NOMO-1 treated with DMSO at 0.1 percent for 48 hours (cell line): ENCODE measurements around the gene RPL28.
A peak's percentile ranks its signal among the peaks of the same experiment; 100 is the strongest.

Source experiments
- DNase-seq: peaks from one replicate; lab custom pipeline; 2025; ENCODE audit not compliant: unreplicated experiment; lab: John Stamatoyannopoulos, UW

The RPL28 gene

DNA sequence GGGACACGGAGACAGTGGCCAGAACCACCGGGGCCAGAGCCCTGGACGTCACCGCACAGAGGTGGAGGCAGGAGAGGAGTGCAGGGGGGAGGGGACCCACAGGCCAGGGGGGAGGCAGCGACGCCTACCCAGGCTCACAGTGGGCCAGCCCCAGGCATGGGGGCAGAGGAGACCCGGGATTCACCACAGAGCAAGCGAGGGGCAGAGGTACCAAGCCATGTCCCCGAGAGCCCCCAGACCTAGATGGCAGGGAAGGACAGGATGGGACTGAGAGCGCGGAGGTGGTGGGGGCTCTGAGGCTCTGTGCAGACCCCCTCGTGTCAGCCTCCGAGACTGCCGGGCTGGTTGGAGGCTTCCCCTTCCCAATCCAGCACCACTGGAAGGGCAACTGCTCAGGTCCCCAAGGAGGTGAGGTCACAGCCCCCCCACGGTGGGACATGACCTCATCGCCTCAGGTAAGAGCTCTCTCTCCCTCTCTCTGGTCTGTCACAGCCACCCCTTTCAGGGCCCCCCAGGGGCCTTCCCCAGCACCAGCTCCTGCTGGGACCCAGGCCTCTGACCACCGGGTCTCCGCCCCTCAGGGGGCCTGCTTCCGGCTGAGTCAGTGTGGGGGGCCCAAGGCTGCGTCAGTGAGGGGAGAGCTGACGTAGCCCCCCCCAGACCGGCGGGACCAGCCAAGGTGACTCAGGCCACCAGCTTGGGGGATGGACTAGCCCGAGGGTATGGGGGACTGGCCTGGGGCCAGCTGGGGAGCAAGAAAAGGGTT lies 13.2 kb upstream of the RPL28 start:
- DNase-seq: no peak

DNA sequence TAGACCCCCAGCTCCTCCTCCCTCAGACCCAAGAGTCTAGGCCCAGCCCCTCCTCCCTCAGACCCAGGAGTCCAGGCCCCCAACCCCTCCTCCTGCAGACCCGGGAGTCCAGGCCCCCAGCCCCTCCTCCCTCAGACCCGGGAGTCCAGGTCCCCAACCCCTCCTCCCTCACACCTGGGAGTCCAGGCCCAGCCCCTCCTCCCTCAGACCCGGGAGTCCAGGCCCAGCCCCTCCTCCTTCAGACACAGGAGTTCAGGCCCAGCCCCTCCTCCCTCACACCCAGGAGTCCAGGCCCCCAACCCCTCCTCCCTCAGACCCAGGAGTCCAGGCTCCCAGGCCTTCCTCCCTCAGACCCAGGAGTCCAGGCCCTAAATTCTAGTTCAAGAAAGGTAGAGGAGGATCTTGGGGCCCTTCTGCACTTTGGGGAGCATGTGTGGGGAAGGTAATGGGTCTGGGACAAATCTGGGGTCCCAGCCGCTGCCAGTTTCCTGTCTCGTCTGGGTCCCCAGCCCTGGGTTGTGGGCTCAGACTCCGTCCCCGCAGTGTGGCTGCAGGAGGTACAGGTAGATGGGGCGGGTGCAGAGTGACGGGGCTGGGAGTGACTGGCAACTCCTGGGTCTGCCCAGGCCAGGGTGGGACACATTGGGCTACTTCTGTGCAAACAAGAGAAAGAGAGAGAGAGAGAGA lies 12.3 kb upstream of the RPL28 start:
- no peak for DNase-seq

DNA sequence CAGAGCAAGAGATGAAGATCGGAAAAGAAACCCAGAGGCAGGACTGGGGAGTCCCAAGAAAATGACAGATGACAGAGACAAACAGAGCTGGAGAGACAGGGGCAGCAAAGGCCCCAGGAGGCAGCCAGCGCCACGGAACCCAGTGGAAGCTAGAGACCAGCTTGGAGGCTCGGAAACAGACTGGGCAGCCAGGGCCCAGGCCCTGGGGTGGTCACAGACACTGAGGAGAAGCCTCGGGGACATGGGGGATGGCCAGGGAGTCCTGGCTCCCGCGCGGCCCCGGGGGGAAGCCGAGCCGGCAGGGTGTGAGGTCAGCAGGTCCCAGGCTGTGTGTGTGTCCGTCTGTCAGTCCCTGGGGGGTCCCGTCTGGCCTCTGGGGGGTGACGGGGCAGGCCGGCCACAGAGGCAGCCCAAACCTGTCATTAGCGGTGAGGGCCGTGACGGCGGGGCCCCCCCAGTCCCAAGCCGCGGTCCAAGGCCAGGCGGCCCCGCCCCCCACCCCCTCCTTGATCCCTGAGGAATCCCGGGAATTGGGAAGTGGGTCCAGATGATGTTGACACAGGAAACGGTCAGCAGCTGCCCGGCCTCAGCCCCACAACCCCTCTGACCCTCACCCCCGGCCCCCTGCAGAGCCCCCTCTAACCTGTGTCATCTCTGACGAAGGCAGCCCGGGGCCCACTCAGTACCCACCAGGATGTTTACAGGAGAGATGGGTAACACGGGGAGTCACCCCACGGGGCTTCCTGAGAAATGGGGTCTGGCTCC lies 11.6 kb upstream of the RPL28 start:
- no peak for DNase-seq

DNA sequence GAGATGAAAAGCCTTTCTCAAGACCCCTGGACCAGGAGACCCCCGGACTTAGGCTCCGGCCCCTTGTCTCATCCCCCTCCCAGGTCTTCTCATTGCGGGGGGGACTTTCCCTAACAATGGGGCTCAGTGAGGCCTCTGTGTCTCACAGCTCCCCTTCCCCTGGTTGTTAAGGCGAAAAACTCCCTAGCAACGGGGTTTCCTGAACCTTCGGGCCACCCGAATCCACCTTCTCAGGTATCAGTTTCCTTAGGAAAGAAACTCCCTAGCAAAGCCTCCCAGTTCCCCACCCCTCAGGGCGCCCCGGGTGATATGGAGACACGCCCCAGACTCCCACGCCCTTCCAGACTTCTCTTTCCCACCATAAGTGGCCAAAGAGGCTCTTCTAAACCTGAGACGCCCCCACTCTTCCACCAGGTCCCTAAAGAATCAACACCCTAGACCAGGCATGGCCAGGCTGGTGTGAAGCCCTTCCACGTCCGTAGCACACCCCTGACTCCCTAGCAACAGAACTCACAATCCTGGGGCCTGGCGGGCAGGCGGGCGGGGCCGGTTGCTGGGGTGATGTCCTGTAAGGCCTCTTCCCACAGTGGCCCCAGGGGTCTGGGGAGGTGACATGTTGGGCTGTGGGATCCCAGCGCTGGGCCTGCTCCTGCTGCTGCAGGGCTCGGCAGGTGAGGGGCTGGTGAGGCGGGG lies 9.3 kb upstream of the RPL28 start, which contains the start of gene TMEM190:
TSS of gene TMEM190 (plus strand) at position 586 of the 693 bp plus-strand sequence. CDS start at position 614, 28 bp downstream.
- DNase-seq: no peak

DNA sequence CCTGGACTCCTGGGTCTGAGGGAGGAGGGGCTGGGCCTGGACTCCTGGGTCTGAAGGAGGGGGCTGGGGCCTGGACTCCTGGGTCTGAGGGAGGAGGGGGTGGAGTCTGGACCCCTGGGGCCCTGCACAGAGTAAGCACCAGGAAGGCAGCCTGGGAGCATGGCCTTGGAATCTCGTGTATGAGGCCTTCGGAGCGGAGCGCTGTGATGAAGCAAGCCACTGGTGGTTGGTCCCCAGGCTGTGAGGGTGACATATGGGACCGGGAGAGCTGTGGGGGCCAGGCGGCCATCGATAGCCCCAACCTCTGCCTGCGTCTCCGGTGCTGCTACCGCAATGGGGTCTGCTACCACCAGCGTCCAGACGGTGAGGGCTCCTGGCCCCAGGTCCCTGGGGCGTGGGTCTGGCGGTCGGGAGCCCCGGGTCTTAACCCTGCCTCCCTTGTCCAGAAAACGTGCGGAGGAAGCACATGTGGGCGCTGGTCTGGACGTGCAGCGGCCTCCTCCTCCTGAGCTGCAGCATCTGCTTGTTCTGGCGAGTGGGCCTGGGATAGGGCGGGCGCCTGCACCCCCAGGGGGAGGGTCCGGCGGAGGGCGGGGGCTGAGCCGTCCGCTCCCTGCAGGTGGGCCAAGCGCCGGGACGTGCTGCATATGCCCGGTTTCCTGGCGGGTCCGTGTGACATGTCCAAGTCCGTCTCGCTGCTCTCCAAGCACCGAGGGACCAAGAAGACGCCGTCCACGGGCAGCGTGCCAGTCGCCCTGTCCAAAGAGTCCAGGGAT lies 8.2 kb upstream of the RPL28 start:
- DNase-seq: no peak

DNA sequence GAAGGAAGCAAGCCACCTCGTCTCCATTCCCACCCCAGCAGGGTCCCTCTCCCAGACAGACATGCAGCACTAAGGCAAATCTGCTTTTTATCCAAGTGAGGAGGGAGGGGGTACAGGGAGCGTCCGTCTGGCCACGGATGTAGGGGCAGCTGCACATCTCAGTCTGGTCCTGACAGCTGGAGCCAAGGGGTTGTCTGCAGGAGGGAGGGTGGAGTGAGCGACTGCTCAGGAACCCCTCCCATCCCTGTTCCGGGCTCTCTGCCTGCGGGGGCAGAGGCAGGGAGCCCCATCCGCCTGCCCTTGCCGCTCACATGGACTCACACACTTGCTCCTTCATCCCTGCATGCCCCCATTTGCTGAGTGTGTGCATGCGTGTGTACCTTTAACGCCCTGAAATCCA lies 6.6 kb upstream of the RPL28 start:
- no peak for DNase-seq

DNA sequence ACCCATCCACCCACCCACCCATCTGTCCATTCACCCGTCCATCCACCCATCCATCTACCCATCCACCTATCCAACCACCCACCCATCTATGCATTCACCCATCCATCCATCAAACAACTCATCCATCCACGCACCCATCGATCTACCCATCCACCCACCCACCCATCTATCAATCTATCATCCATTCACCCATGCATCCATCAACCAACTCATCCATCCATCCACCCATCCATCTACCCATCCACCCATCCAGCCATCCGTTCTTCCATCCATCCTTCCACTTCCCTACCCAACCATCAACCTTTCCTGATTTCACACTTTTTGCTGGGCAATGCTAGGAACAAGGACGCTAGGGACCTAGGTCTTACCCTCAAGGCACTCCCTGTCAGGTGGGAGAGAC lies 3.7 kb upstream of the RPL28 start:
- no peak for DNase-seq

DNA sequence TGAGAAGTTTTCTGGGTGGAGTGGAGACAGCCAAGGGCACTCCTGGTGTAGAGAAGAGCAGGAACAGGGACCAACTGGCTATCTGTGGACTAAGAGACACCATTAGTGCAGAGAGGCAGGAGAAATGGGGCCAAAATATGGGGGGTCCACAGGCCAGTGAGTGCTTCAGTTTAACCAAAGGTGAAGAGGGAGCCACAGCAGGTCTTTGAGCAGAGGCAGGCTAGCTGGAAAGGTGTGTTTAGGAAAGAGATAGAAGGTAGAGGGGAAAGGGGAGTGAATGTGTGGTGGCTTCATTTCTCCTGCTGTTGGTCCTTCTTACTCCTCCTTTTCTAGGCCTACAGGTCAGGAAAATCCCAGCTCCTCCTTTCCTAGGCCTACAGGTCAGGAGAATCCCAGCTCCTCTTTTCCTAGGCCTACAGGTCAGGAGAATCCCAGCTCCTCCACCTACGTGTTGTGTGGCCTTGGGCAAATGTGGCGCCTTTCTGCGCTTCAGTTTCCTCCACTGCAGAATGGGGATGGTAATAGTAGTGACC lies 3.1 kb upstream of the RPL28 start:
- no peak for DNase-seq

DNA sequence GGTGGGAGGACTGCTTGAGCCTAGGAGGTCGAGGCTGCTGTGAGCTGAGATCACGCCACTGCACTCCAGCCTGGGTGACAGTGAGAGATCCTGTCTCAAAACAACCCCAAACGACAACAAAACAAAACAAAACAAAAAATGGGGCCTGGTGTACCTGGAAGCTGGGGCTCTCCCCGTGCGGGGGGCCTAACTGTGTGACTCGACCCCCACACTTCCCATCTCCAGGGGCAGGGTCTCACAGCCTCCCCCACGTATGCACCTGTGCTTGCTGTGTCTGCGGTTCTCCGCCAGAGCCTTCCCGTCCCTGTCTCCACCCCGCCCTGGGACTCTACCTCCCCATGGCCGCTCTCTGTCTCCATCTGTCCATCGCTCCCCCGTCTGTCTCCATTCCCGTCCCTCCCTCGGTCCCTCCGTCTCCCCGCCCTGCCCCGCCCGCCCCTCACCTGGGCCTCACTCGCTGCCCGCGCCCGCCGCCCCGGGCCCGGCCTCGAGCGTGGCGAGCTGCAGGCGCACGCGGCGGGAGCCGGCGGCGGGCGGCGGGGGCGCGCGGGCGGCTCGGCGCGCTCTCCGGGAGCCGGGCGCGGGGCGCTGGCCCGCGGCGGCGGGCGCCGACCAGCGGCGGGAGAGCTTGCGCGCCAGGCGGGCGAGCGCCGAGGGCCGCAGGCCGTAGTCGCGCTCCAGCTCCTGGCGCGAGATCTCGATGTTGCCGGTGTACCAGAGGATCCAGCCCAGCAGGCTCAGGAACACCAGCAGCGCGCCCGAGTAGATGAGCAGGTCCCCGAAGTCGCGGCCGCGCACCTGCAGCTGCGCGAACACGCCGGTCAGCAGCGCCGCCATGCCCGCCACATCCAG lies 2.2 kb upstream of the RPL28 start:
- DNase-seq: peak; percentile 56

DNA sequence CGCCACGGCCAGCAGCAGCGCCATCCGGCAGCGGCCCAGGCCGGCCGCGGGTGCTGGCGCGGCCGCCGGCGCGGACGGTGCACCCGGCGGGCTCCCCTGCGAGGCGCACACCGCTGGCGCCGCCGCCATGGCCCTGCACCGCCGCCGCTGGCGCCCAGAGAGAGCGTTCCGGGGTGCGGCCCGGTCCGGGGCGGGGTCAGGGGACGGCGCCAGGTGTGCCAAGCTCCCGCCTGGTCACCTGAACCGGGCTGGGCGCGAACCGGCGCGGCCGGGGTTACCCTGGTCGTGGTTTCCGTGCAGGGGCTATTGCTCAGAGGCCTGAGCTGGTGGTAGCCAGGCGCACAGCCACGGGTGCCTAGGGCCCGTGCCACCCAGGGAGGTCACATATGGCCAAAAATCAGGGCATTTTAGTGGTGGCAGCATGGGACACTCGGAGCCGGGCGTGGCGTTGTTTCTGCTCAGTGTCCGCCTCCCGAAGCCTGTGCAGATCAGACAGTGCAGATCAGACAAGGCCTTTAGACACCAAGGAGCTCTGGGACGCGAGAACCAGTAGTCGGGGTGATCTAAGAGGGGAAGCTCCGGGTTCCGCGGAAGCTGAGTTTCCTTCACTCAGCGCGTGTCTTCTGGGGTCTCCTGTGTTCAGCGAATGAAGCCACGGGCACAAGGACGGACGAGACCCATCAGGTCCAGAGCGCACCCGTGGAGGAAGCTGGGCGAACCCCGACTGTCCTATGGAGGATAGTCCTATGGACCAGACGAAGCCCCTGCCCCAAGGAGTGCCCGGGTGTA lies 1.4 kb upstream of the RPL28 start, which contains the start of gene TMEM238:
TSS of gene TMEM238 (minus strand) at position 162 of the 789 bp plus-strand sequence. CDS start at position 129, 33 bp downstream.
- DNase-seq: peak; percentile 50

DNA sequence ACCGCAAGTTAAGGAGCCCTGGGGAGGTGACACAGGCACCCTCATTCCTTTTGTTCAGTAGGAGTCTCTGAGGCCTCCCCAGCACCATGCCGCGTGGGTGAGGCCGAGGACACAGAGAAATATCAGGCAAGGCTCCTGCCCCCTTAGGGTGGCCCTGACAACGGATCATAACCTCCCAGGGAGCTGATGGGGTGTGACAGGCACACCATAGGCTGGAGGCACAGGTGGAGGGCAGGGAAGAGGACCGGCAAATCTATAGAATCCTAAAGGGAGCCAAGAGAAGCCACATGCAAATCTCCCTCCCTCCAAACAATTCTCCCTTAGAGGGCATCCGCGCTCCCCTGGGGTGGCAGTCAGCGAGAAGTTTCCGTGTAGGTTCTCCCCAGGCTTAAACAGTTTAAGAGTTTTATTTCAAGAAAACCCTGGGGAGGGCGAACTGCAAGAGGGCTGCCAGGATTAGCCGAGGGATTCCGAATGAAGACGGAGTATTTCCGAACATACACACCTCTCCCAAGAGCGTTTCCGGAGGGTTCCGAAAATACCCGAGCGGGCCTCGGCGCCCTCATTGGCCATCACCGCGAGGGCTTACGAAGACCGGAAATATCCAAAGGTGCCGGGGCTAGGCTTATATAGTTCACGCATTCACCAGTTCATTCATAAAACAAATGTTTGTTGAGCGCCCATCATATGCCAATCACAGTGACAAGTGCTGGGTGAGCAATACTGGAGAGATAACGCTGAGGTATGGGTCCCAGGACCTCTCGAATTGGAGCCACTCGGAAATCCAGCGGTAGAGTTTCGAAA lies 610 bp upstream of the RPL28 start:
- DNase-seq: peak; percentile 92

DNA sequence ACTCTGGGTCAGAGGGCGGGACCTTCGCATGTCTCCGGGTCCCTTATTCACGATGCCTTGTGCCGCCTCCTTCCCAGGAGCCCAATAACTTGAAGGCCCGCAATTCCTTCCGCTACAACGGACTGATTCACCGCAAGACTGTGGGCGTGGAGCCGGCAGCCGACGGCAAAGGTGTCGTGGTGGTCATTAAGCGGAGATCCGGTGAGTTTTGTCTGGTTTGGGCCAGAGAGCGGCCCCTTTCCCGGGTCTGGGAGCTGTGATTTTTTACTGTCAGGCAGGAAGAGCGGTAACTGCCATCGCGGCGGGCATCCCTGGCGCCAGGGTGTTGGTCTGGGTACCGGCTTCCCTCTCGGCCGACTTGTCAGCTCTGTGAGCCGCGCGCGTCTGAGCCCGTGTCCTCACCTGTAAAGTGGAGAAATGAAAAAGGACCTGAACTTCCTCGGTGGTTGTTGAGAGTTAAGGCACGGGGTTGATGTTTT lies 800 bp downstream of the RPL28 start:
- DNase-seq: no peak

DNA sequence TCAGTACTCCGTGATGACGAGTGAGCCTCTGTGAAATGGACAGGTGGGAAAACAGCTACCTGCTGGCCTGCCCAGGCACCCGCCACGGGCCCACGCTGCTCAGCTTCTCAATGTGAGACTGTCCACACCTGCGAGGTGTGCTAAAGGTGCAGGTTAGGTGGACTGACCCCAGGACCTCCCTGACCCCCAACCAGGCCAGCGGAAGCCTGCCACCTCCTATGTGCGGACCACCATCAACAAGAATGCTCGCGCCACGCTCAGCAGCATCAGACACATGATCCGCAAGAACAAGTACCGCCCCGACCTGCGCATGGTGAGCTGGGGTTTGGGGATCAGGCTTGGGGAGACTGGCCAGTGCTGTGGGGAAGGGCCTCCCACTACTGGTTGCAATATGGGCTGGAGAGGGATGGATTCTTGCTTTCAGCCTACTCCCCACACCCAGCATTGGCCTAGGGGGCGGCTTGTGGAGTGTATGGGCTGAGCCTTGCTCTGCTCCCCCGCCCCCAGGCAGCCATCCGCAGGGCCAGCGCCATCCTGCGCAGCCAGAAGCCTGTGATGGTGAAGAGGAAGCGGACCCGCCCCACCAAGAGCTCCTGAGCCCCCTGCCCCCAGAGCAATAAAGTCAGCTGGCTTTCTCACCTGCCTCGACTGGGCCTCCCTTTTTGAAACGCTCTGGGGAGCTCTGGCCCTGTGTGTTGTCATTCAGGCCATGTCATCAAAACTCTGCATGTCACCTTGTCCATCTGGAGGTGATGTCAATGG lies 2.2 kb downstream of the RPL28 start:
- no peak for DNase-seq

DNA sequence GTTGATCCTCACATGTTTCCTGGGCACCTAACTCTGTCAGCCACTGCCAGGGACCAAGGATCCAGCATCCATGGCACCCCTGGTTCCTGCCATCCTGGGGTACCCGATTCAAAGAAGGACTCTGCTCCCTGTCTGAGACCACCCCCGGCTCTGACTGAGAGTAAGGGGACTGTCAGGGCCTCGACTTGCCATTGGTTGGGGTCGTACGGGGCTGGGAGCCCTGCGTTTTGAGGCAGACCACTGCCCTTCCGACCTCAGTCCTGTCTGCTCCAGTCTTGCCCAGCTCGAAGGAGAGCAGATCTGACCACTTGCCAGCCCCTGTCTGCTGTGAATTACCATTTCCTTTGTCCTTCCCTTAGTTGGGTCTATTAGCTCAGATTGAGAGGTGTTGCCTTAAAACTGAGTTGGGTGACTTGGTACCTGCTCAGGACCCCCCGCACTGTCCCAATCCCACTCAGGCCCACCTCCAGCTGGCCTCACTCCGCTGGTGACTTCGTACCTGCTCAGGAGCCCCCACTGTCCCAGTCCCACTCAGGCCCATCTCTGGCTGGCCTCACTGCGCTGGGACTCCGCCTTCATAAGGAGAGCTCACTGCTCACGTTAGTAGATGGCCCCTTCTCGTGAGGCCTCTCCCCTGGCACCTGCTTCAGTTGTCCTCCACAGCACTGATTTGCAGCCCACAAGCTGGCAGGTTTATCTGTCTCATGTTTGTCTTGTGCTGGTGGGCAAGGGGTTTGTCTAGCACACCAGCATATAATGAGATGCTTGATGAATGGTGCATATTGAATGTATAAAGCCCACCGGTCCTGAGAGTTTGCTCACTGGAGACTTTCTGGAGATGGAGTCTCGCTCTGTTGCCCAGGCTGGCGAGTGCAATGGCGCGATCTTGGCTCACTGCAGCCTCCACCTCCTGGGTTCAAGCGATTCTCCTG lies 3.9 kb downstream of the RPL28 start:
- DNase-seq: no peak

DNA sequence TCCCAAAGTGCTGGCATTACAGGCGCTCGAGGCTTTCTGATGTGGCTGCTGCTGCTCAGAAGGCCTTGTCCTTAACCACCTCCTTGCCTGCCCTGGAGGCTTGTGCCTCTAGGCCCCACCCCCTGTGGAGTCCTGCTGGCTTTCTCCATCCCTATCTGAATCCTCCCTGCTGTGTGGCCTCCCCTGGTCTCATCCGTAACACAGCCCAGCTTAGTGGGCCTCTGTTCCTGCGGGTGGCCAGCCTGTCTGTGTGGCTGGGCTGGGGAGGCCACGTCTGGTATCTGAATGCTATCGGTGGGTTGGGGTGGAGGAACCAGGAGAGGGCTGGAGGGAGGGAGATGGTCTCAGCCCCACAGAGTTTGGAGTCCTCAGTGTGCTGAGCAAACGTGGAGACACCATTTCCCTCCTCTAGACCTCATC lies 4.7 kb downstream of the RPL28 start:
- no peak for DNase-seq
